ENCODE measurements around the gene AMER2.
"Not testable (repeated sequence)": the region's sequence is repeated elsewhere in the genome, so short reads cannot be mapped to it uniquely, and the experiment has no call there.

Gene AMER2

GRCh38 chr13:25166306-25166705, 5.8 kb downstream of the AMER2 start:
- DNase-seq (ENCODE audit: low read depth in 2 of 2), result no peak
- no peak overlapping the region for H3K4me3 ChIP-seq (replicated peaks in 1 of 2; ENCODE audit: low read depth in 2 of 2, low read length in 2 of 2)
- no peak for TF ChIP-seq CTCF (IDR thresholded peaks at IDR 0.05; ENCODE audit: low read depth, low read length)

GRCh38 chr13:25165663-25166062, 6.4 kb downstream of the AMER2 start:
- DNase-seq (ENCODE audit: low read depth in 2 of 2), result no peak
- no peak for TF ChIP-seq CTCF (IDR thresholded peaks at IDR 0.05; ENCODE audit: low read depth, low read length)
- no peak overlapping the region for H3K4me3 ChIP-seq (replicated peaks in 1 of 2; ENCODE audit: low read depth in 2 of 2, low read length in 2 of 2)

GRCh38 chr13:25165163-25165562, 6.9 kb downstream of the AMER2 start:
- H3K4me3 ChIP-seq (replicated peaks in 1 of 2; ENCODE audit: low read depth in 2 of 2, low read length in 2 of 2); DNase-seq (ENCODE audit: low read depth in 2 of 2): not testable (repeated sequence)

- TF ChIP-seq CTCF (IDR thresholded peaks at IDR 0.05; ENCODE audit: low read depth, low read length), result no peak
- DNase-seq (ENCODE audit: low read depth in 2 of 2), result no peak
- H3K4me3 ChIP-seq (replicated peaks in 1 of 2; ENCODE audit: low read depth in 2 of 2, low read length in 2 of 2), result no peak overlapping the region
These were observed 14.4 kb downstream of the AMER2 start for GRCh38 chr13:25157681-25158080.

GRCh38 chr13:25153736-25154135, 18.4 kb downstream of the AMER2 start:
- no peak for TF ChIP-seq CTCF (IDR thresholded peaks at IDR 0.05; ENCODE audit: low read depth, low read length)
- no peak for DNase-seq (ENCODE audit: low read depth in 2 of 2)
- no peak overlapping the region for H3K4me3 ChIP-seq (replicated peaks in 1 of 2; ENCODE audit: low read depth in 2 of 2, low read length in 2 of 2)

- DNase-seq (ENCODE audit: low read depth in 2 of 2), result no peak
- H3K4me3 ChIP-seq (replicated peaks in 1 of 2; ENCODE audit: low read depth in 2 of 2, low read length in 2 of 2), result no peak overlapping the region
- no peak for TF ChIP-seq CTCF (IDR thresholded peaks at IDR 0.05; ENCODE audit: low read depth, low read length)
These were observed 20.4 kb downstream of the AMER2 start for GRCh38 chr13:25151626-25152195.

- TF ChIP-seq CTCF (IDR thresholded peaks at IDR 0.05; ENCODE audit: low read depth, low read length), result no peak
- DNase-seq (ENCODE audit: low read depth in 2 of 2), result no peak
- no peak overlapping the region for H3K4me3 ChIP-seq (replicated peaks in 1 of 2; ENCODE audit: low read depth in 2 of 2, low read length in 2 of 2)
These were observed 22.4 kb downstream of the AMER2 start for GRCh38 chr13:25149711-25150110.
